Peyer's patch (tissue), 4 donors: ENCODE measurements around the gene NOC2L.

ENCODE experiments used
- POLR2A ChIP-seq, 2 donors: fragments of 450-650 bp; IDR thresholded peaks; one replicate each; pipeline ENCODE4 v1.5.1; 2017; ENCODE audit warnings: antibody characterized with exemption in 2 of 2, mild to moderate bottlenecking in 2 of 2, moderate library complexity in 2 of 2
- TF ChIP-seq, protein P1 (sequence below), 6 experiments: fragments of 450-650 bp in 4 of 6; fragments of 200-600 bp in 2 of 6; sonication (generic) in 1 of 6; IDR thresholded peaks; one replicate each; pipeline ENCODE4 v1.5.1; 2017 to 2019; ENCODE audit warnings: antibody characterized with exemption in 6 of 6, mild to moderate bottlenecking in 3 of 6, moderate library complexity in 1 of 6

DNA sequence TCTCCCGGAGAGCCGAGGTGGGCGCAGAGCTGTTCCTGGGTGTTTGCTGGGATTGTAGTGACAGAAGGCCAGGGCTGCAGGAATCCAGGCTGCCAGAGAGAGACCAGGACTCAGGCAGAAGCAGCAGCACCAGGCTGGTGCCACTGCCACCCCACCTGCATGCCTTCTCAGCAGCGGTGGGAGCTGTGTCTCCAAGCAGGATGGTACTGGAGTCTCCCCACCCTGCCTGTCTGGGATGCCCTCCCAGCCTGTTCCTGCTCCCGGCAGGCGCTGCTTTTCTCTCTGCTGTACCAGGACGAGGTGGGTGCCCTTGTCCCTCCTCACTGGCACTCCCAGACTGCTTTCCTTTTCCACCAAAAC, 45.3 kb upstream of the NOC2L start:
- TF ChIP-seq POLR2A (IDR thresholded peaks at IDR 0.05): no peak
- TF ChIP-seq, protein P1, sequence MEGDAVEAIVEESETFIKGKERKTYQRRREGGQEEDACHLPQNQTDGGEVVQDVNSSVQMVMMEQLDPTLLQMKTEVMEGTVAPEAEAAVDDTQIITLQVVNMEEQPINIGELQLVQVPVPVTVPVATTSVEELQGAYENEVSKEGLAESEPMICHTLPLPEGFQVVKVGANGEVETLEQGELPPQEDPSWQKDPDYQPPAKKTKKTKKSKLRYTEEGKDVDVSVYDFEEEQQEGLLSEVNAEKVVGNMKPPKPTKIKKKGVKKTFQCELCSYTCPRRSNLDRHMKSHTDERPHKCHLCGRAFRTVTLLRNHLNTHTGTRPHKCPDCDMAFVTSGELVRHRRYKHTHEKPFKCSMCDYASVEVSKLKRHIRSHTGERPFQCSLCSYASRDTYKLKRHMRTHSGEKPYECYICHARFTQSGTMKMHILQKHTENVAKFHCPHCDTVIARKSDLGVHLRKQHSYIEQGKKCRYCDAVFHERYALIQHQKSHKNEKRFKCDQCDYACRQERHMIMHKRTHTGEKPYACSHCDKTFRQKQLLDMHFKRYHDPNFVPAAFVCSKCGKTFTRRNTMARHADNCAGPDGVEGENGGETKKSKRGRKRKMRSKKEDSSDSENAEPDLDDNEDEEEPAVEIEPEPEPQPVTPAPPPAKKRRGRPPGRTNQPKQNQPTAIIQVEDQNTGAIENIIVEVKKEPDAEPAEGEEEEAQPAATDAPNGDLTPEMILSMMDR (IDR thresholded peaks at IDR 0.05): no peak
